A172 (cell line): ENCODE results near the gene PPP2R5D. TPM values are rescaled to one million over a fixed set of nuclear protein-coding genes. Genes with fewer than 3 reads are reported as not detected.

Source experiments
- DNase-seq: peaks from one replicate; pipeline ENCODE4 v3.0.0-alpha.2; 2015; ENCODE audit warnings: low spot score
- total RNA-seq: library from RNA; depleted of rRNA; stranded (reverse); fragments of >200 nt; shearing (Covaris generic); gene quantifications from 2 replicates; pipeline ENCODE4 v1.2.3, GENCODE V29; 2014; rRNA removed

PPP2R5D gene
- total RNA-seq, 1 experiment from 2014 or later: 38.9 TPM

- DNase-seq: no peak
Observed at GRCh38 chr6:43055966-43056365, 71.6 kb downstream of the PPP2R5D start.

GRCh38 chr6:43058531-43058930, 74.2 kb downstream of the PPP2R5D start:
- DNase-seq: peak; percentile 7

- peak; percentile 97 for DNase-seq
Observed at GRCh38 chr6:43059168-43060033, 75.0 kb downstream of the PPP2R5D start, which contains the start of the genes KLC4 and MRPL2. Gene KLC4 (plus strand): TSS chr6:43059631. CDS start chr6:43061336, 1,705 bp downstream. Gene MRPL2 (minus strand): TSS chr6:43059434. CDS start chr6:43059381, 53 bp downstream.

- peak; percentile 18 for DNase-seq
Observed at GRCh38 chr6:43060034-43060754, 75.8 kb downstream of the PPP2R5D start.

GRCh38 chr6:43060755-43061633, 76.6 kb downstream of the PPP2R5D start:
- no peak for DNase-seq

GRCh38 chr6:43061861-43062260, 77.5 kb downstream of the PPP2R5D start:
- DNase-seq: peak; percentile 54

Other genes with a start within 250 kb of the PPP2R5D start
- 44.7 and 50.0 TPM in 2 replicates for gene TBCC, start 238.5 kb upstream of the PPP2R5D start, total RNA-seq
- gene BICRAL, start 202.5 kb upstream of the PPP2R5D start, total RNA-seq: 3.7 and 3.9 TPM in 2 replicates
- 104 and 108 TPM in 2 replicates for gene RPL7L1, start 105.0 kb upstream of the PPP2R5D start, total RNA-seq
- gene PTCRA, start 68.5 kb upstream of the PPP2R5D start, total RNA-seq: not detected in 2 replicates
- gene CNPY3, start 55.1 kb upstream of the PPP2R5D start, total RNA-seq: 33.8 and 36.3 TPM in 2 replicates
- gene GNMT, start 23.8 kb upstream of the PPP2R5D start, total RNA-seq: 0.24 TPM in 1 of 2 replicates, not detected in the other
- 8.2 and 9.4 TPM in 2 replicates for gene PEX6, start 5.4 kb upstream of the PPP2R5D start, total RNA-seq
- 134 and 144 TPM in 2 replicates for gene MEA1, start 29.4 kb downstream of the PPP2R5D start, total RNA-seq
- 75.3 and 90.8 TPM in 2 replicates for gene KLHDC3, start 29.7 kb downstream of the PPP2R5D start, total RNA-seq
- 111 and 121 TPM in 2 replicates for gene RRP36, start 37.1 kb downstream of the PPP2R5D start, total RNA-seq
- 22.5 and 24.7 TPM in 2 replicates for gene CUL7, start 69.3 kb downstream of the PPP2R5D start, total RNA-seq
- 29.9 and 30.7 TPM in 2 replicates for gene MRPL2, start 74.9 kb downstream of the PPP2R5D start, total RNA-seq
- 17.0 and 19.0 TPM in 2 replicates for gene KLC4, start 75.1 kb downstream of the PPP2R5D start, total RNA-seq
- 82.3 and 84.6 TPM in 2 replicates for gene PTK7, start 91.7 kb downstream of the PPP2R5D start, total RNA-seq
- gene SRF, start 186.7 kb downstream of the PPP2R5D start, total RNA-seq: 15.7 and 18.0 TPM in 2 replicates
- gene CUL9, start 197.6 kb downstream of the PPP2R5D start, total RNA-seq: 17.5 and 19.6 TPM in 2 replicates
- gene DNPH1, start 244.9 kb downstream of the PPP2R5D start, total RNA-seq: 120 and 173 TPM in 2 replicates